ENCODE measurements around the gene GDA. TPM values are rescaled to one million over a fixed set of nuclear protein-coding genes. Genes with fewer than 3 reads are reported as not detected.
"Not testable (repeated sequence)": the region's sequence is repeated elsewhere in the genome, so short reads cannot be mapped to it uniquely, and the experiment has no call there.

Gene GDA
- total RNA-seq, 2 donors from 2014 or later = 0.44 TPM; not detected in 1

DNA sequence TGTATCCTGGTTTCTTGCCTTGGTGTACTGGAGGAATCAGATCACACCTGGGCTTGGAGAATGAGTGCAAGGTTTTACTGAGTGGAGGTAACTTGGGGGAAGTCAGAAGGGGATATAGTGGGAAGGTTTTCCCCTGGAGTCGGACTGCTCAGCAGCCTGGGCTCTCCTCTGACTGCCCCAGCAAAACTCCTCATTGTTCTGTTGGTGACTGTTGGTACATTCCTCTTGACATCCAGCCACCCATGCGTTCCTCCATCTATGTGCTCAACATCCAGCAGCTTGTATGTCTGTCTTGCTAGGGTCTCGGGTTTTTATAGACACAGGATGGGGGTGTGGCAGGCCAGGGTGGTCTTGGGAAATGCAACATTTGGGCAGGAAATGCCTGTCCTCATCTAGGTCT is 119.7 kb downstream of the GDA start:
- H3K4me1 ChIP-seq = no peaks in the 10 kb centered on the region
- no peaks in the 10 kb centered on the region for H3K27me3 ChIP-seq
- no peaks in the 10 kb centered on the region for H3K9me3 ChIP-seq
- DNase-seq (ENCODE audit: low spot score) = no peak
- no peaks in the 10 kb centered on the region for H3K36me3 ChIP-seq
- H3K4me3 ChIP-seq = no peak overlapping the region
- TF ChIP-seq, protein P1, sequence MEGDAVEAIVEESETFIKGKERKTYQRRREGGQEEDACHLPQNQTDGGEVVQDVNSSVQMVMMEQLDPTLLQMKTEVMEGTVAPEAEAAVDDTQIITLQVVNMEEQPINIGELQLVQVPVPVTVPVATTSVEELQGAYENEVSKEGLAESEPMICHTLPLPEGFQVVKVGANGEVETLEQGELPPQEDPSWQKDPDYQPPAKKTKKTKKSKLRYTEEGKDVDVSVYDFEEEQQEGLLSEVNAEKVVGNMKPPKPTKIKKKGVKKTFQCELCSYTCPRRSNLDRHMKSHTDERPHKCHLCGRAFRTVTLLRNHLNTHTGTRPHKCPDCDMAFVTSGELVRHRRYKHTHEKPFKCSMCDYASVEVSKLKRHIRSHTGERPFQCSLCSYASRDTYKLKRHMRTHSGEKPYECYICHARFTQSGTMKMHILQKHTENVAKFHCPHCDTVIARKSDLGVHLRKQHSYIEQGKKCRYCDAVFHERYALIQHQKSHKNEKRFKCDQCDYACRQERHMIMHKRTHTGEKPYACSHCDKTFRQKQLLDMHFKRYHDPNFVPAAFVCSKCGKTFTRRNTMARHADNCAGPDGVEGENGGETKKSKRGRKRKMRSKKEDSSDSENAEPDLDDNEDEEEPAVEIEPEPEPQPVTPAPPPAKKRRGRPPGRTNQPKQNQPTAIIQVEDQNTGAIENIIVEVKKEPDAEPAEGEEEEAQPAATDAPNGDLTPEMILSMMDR (IDR thresholded peaks at IDR 0.05) = no peak
- no peak overlapping the region for H3K27ac ChIP-seq

DNA sequence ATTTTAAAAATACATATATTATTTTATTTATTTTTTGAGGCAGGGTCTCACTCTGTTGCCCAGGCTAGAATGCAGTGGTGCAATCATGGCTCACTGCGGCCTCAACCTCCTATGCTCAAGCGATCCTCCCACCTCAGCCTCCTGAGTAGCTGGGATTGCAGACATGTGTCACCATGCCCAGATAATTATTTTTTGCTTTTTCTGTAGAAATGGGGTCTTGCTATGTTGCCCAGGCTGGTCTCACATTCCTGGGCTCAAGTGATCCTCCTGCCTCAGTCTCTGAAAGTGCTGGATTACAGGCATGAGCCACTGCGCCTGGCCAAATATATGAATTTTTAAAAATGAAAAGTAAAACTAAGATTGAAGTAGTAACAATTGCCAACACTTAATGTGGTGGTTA is 121.1 kb downstream of the GDA start:
- DNase-seq (ENCODE audit: low spot score); H3K36me3 ChIP-seq; H3K4me3 ChIP-seq; H3K27ac ChIP-seq; H3K9me3 ChIP-seq; H3K27me3 ChIP-seq; H3K4me1 ChIP-seq: not testable (repeated sequence)

DNA sequence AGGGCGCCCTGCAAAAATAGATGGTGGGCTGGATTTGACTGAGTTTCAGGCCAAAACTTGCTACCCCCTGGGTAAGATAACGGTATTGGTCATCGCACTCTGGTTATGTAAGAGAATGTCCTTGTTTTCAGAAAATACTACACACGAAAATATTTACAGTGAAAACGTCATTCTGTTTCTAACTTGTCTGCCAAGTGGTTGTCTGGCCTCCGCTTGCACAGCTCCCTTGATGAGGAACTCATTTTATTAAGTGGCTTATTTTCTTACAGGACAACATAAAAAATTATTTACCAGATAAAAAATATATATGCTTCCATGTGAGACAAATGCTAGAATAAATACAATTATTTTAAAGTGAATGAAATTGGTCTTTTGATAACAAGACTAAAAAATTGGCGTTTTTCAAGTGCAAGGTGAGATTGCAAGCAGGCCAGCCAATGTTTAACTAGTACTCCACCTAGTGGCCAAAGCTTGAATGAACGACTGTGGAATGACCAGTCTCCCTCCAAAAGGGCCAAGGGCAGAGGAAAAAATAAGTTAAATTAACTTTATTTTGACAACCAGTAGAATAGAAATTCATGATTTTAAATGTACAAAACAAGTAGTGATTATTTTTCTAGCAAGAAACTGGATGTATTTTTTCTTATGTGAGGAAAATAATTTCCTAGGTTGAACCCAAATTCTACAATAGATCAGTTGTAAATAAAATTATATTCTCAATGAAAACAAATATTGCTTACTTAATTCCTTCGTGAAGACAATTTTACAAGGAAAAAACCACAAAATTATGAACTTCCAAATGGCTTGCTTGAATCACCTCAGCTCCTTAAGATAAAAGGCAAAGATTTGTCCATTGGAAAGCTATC is 122.6 kb downstream of the GDA start:
- DNase-seq (ENCODE audit: low spot score) = no peak
- H3K4me1 ChIP-seq = no peaks in the 10 kb centered on the region
- TF ChIP-seq, protein P1 (IDR thresholded peaks at IDR 0.05) = peak; percentile 75 to 87
- H3K27ac ChIP-seq = no peak overlapping the region
- H3K4me3 ChIP-seq = no peak overlapping the region
- H3K36me3 ChIP-seq = no peaks in the 10 kb centered on the region
- no peaks in the 10 kb centered on the region for H3K9me3 ChIP-seq
- no peaks in the 10 kb centered on the region for H3K27me3 ChIP-seq

DNA sequence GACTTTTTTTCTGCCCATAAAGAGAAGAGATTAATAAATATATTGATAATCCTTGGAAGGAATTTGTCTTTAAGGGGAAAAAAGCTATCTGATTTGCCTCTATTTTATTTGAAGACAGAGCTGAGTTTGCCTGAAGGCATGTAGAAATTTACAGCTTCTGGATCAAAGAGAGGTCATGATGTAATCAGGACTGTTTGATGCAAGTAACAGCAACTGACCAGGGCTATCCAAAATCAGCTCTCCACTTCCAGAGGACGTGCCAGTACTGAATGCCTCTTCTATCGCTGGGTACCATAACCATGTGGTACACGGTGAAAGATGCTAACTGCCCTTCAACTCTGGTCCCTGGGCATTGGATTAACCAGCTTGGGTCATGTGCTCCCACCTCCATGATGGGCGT is 125.2 kb downstream of the GDA start:
- no peak for DNase-seq (ENCODE audit: low spot score)
- no peaks in the 10 kb centered on the region for H3K36me3 ChIP-seq
- no peaks in the 10 kb centered on the region for H3K27me3 ChIP-seq
- no peaks in the 10 kb centered on the region for H3K4me1 ChIP-seq
- no peak overlapping the region for H3K4me3 ChIP-seq
- no peaks in the 10 kb centered on the region for H3K9me3 ChIP-seq
- no peak overlapping the region for H3K27ac ChIP-seq
- TF ChIP-seq, protein P1 (IDR thresholded peaks at IDR 0.05) = no peak

DNA sequence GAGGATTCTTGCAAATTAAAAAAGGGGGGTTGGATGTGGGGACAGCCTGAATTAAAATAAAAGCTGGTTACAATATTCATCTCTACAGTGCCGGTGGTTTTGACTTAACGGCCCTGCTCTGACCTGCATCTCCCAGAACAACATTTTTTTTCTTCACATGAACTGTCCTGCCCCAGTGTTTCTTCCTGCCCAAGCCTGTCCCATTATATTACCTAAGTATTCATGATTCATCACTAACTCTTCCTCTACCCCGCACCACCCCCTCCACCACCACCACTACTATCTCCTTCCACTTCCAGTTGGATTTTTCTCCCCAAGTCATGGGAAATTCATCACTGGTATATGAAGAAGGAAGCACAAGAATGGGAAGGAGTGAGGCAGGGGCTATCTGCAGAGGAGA is 125.7 kb downstream of the GDA start:
- TF ChIP-seq, protein P1 (IDR thresholded peaks at IDR 0.05) = no peak
- no peaks in the 10 kb centered on the region for H3K4me1 ChIP-seq
- H3K36me3 ChIP-seq = no peaks in the 10 kb centered on the region
- DNase-seq (ENCODE audit: low spot score) = no peak
- no peaks in the 10 kb centered on the region for H3K27me3 ChIP-seq
- no peak overlapping the region for H3K27ac ChIP-seq
- H3K4me3 ChIP-seq = no peak overlapping the region
- no peaks in the 10 kb centered on the region for H3K9me3 ChIP-seq

DNA sequence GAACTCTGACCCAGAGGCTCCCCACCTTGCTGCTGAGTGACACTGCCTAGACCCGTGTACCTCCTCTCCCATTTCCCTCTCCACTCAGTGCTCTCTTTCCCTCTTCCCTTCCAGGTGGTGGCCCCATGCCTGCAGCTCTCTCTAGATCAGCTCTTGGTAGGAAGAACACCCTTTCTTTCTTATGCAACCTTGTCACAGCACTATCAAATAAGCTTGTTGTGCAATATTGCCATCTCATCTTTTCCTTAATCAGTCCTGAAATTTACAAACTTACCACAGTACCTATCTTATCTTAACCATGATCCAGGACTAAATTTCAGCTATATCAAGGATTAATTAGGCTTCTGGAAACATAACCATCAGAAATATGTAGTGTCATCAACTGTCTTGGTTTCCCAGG is 127.2 kb downstream of the GDA start:
- TF ChIP-seq, protein P1 (IDR thresholded peaks at IDR 0.05) = no peak

More for the DNA sequence above, 127.2 kb downstream of the GDA start:
- no peak for DNase-seq (ENCODE audit: low spot score)
- Histone ChIP-seq H3K27ac (no peak overlapping the region), H3K4me1 (no peaks in the 10 kb centered on the region), H3K9me3 (no peaks in the 10 kb centered on the region), H3K27me3 (no peaks in the 10 kb centered on the region), H3K4me3 (no peak overlapping the region), H3K36me3 (no peaks in the 10 kb centered on the region)

Measured in right atrium auricular region (tissue), 2 donors.